Cerebellar nuclear complex (tissue), 1 donor: ENCODE measurements around the gene KCNQ5.
"Not testable (repeated sequence)": the region's sequence is repeated elsewhere in the genome, so short reads cannot be mapped to it uniquely, and the experiment has no call there.

Source experiments
- DNase-seq, 2 experiments: peaks; one replicate each; lab custom pipeline; 2025; lab: John Stamatoyannopoulos, UW

Gene KCNQ5

GRCh38 chr6:73180763-73181619 is 559.1 kb downstream of the KCNQ5 start:
- DNase-seq: peak in 1 of 2 experiments; percentile 49

GRCh38 chr6:73182021-73182607 is 560.2 kb downstream of the KCNQ5 start:
- DNase-seq: no peak

GRCh38 chr6:73193302-73193701 is 571.4 kb downstream of the KCNQ5 start:
- DNase-seq: not testable (repeated sequence)

DNA sequence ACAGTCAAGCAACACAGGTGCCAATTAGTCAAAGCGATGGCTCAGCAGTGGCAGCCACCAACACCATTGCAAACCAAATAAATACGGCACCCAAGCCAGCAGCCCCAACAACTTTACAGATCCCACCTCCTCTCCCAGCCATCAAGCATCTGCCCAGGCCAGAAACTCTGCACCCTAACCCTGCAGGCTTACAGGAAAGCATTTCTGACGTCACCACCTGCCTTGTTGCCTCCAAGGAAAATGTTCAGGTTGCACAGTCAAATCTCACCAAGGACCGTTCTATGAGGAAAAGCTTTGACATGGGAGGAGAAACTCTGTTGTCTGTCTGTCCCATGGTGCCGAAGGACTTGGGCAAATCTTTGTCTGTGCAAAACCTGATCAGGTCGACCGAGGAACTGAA is 572.9 kb downstream of the KCNQ5 start:
- DNase-seq: no peak

DNA sequence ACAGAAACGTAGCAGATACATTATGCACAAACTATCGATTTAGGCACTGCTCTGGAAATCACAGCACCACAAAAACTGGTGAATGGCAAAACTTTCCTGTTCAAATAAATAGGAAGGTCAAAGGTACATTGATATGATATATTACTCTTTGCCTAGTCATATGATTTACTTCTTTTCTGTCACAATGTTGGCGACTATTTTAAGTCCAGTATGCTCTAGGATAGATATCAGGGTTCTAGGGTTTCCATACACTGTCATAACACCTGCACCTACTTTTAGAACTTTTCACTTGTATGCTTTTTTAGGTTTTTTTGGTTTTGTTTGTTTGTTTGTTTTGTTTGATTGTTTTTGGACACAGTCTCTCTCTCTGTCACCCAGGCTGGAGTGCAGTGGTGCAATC is 578.4 kb downstream of the KCNQ5 start:
- DNase-seq: no peak

GRCh38 chr6:73200735-73201134 is 578.9 kb downstream of the KCNQ5 start:
- DNase-seq: no peak

DNA sequence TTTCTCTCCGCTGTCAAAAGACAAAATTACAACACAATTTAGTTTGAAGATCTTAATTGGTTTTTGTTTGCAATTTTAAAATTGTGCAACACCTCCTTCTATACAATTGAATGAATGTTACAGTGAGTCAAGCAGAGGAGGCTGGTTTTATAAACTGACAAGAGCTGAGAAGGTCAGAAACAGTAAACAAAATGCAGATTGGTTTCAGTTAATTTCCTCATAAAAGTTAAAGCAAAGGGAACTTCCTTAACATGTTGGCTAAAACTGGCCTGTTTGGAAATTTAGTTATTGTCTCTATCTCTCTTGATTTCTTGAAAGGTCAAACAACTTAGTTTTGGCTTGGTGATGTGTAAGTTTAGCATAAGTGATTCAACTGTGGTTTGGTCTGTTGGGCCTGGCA is 581.2 kb downstream of the KCNQ5 start:
- no peak for DNase-seq

- no peak for DNase-seq
These were observed 582.4 kb downstream of the KCNQ5 start for GRCh38 chr6:73204252-73204651.

DNA sequence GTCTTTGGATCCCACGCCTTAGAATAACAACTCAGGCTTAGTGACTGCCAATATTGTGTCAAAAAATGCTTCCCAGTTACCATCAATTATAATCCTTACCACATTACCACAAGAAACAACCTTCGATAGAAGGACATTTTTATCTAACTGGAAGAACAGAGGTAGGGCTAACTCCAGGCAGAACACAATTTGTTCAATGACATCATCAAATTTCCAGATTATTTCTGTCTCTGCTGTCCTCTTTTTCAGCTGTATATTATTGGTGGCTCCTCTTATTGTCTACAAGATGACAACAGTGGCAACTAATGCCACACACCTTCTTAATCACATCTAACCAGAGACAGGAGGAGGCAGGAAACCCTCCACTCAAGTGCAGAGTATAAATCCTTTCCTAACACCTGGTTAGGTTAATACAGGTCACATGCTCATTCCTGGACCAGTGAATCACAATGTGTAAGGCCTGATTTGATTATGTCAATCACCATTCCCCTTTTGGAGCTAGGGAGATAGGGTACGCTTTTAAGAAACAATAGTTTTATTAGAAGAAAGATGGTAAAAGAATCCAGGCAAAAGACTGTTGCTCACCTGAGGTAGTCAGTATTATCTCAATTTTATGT is 585.5 kb downstream of the KCNQ5 start:
- DNase-seq: no peak

GRCh38 chr6:73209117-73209516 is 587.3 kb downstream of the KCNQ5 start:
- no peak for DNase-seq

- no peak for DNase-seq
These were observed 595.0 kb downstream of the KCNQ5 start for GRCh38 chr6:73216859-73217258.

DNA sequence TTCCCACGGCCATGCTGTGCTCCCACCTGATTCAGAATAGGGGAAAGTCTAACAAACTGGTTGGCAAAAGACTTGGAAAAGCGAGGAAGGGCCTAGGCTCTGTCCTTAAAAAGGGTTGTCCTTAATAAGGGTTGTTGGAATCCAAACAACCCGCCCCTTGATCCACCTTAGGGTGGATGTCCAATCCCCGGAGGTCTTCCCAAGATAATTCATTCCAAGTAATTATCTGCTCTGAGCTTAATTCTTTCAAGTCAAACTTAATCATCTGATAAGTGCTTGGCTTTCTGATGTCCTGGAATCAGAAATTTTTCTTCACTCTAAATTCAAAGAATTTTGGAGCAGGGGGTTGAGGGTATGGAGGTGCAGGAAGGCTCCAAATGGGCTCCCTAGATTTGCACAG is 603.5 kb downstream of the KCNQ5 start, which contains the start of gene KHDC1L:
Gene KHDC1L (minus strand): TSS at position 101 of the 400 bp plus-strand sequence. CDS start 88 bp downstream, at position 13.
- no peak for DNase-seq

DNA sequence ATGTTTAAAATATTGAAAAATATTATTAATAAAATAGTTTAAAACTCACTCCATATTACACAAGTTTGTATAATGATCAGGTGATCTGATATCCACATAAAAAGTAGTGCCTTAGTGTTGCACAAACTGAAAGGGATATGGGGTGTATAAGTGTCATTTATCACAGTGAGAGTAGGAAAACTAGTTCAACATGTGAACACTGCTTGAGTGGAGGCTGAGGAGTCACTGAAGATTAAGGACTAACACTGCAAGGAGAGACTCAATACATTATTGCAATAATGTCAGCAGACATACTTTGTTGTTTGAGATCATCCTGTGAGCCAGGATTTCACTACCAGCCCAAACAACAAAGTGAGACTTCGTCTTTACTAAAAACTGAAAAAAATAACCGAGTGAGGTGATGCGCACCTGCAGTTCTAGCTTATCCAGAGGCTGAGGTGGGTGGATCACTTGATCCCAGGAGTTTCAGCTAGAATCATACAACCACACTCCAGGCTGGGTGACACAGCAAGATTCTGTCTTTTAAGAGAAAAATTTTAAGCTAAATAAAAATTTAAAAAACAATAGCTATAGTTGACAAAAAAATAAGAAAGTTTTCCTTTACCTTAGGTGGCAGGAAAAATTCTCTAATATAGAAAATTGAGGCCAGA is 605.9 kb downstream of the KCNQ5 start:
- no peak for DNase-seq

GRCh38 chr6:73231986-73232391 is 610.1 kb downstream of the KCNQ5 start:
- DNase-seq: no peak

DNA sequence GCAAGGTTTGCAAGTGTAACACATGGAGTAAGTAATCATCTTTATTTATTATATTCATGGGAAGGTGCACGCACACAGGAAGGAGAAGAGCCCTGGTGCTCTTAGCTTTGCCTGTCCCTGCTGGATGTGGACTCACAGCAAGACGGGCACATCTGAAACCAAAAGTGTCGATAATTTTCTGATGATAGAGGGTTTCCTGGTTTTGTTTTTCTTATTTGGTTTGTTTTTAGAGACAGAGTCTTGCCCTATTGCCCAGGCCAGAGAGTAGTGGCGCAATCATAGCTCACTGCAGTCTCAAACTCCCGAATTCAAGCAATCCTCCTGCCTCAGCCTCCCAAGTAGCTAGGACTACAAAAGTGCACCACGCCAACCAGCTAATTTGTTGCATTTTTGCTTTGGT is 611.2 kb downstream of the KCNQ5 start:
- no peak for DNase-seq

DNA sequence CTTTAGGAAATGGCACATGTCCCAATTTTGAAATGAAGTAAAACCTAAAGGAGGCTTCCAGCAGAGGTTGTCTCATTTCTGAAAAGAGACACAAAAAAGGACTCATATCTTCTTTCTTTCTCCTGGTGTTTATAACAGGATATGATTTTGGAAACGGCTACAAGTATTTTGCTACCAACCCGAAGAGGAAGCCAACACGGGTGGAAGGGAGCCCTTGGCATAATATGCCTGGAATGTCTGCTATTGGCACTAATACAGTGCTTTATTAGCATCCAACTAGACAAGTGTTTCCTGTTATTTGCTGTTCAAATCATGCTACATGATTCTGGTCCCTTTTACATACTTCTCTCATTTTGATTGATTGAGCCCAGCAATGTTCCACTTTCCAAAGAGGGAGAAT is 612.1 kb downstream of the KCNQ5 start:
- DNase-seq: not testable (repeated sequence)

GRCh38 chr6:73234733-73235132 is 612.9 kb downstream of the KCNQ5 start:
- DNase-seq: no peak

DNA sequence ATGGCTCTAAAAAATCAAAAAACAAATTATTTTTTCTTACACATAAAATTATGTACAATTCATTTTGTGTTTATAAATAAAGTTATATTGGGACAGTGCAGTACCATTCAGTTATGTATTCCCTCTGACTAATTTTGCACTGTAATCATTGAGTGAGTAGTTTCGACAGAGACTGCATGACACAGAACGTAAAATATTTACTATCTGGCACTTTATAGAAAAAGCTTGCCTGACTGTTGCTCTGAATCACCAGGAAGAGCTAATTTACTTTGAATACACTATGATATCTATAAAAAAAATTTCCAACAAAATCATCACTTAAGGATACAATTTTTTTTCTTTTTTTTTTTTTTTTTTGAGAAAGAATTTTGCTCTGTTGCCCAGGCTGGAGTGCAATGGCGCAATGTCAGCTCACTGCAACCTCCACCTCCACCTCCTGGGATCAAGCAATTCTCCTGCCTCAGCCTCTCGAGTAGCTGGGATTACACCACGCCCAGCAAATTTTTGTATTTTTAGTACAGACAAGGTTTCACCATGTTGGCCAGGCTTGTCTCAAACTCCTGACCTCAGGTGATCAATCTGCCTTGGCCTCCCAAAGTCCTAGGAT is 614.4 kb downstream of the KCNQ5 start:
- DNase-seq: no peak

- DNase-seq: no peak
These were observed 618.9 kb downstream of the KCNQ5 start for GRCh38 chr6:73240730-73241129.

- no peak for DNase-seq
These were observed 620.1 kb downstream of the KCNQ5 start for GRCh38 chr6:73242001-73242400.
